HepG2 (cell line): ENCODE results near the gene ATP2A3. TPM values are rescaled to one million over a fixed set of nuclear protein-coding genes. Genes with fewer than 3 reads are reported as not detected.

Experiments used
- CREB1 ChIP-seq, 2 experiments: fragments of 450-650 bp in 1 of 2; IDR thresholded peaks; 2 replicates each; pipeline ENCODE4 v1.6.1; 2016 to 2017; ENCODE audit warnings: control low read depth in 1 of 2, mild to moderate bottlenecking in 1 of 2, missing compliant biosample characterization in 1 of 2, missing genetic modification characterization in 1 of 2
- DBP ChIP-seq: sonication (generic); formaldehyde crosslinking; IDR thresholded peaks from 2 replicates; pipeline ENCODE4 v1.4.0; 2020; ENCODE audit warnings: missing genetic modification reagents; ENCODE audit errors: not compliant biosample characterization
- ETV6 ChIP-seq: sonication (generic); formaldehyde crosslinking; conservative IDR thresholded peaks from 2 replicates; pipeline ENCODE4 v1.4.0; 2020; ENCODE audit warnings: missing genetic modification reagents
- HHEX ChIP-seq: IDR thresholded peaks from 2 replicates; pipeline ENCODE4 v1.6.1; 2016; ENCODE audit warnings: control low read depth
- JDP2 ChIP-seq: sonication (generic); formaldehyde crosslinking; IDR thresholded peaks from 2 replicates; pipeline ENCODE4 v1.8.1; 2022; ENCODE audit warnings: missing genetic modification reagents, borderline replicate concordance
- PHB2 ChIP-seq: fragments of 450-650 bp; IDR thresholded peaks from 2 replicates; pipeline ENCODE4 v1.6.1; 2018; ENCODE audit not compliant: partially characterized antibody
- TERF1 ChIP-seq: sonication (generic); formaldehyde crosslinking; IDR thresholded peaks from 2 replicates; pipeline ENCODE4 v1.8.0; 2022; ENCODE audit warnings: mild to moderate bottlenecking, missing genetic modification reagents, moderate library complexity
- ZEB1 ChIP-seq: IDR thresholded peaks from 2 replicates; pipeline ENCODE4 v1.6.1; 2012; ENCODE audit warnings: mild to moderate bottlenecking, low read depth, inconsistent platforms; ENCODE audit not compliant: insufficient replicate concordance
- ZNF274 ChIP-seq: sonication (generic); formaldehyde crosslinking; IDR thresholded peaks from 2 replicates; pipeline ENCODE4 v1.5.1; 2020; ENCODE audit warnings: mild to moderate bottlenecking, missing genetic modification reagents
- ZNF496 ChIP-seq: sonication (generic); formaldehyde crosslinking; IDR thresholded peaks from 2 replicates; pipeline ENCODE4 v1.8.1; 2023; ENCODE audit warnings: mild to moderate bottlenecking, moderate library complexity, missing genetic modification reagents; ENCODE audit not compliant: insufficient replicate concordance
- ZNF512B ChIP-seq: sonication (generic); formaldehyde crosslinking; IDR thresholded peaks from 2 replicates; pipeline ENCODE4 v1.5.1; 2020; ENCODE audit warnings: missing genetic modification reagents, mild to moderate bottlenecking, borderline replicate concordance
- ZNF674 ChIP-seq: sonication (generic); formaldehyde crosslinking; IDR thresholded peaks from 2 replicates; pipeline ENCODE4 v1.5.0; 2020; ENCODE audit warnings: low read depth, mild to moderate bottlenecking, missing genetic modification reagents
- ZNF839 ChIP-seq: sonication (generic); formaldehyde crosslinking; IDR thresholded peaks from 2 replicates; pipeline ENCODE4 v1.4.0; 2020; ENCODE audit warnings: missing genetic modification reagents, mild to moderate bottlenecking, borderline replicate concordance
- polyA plus RNA-seq, 8 experiments: library from polyadenylated mRNA; depleted of rRNA in 3 of 8; stranded (reverse) in 7 of 8; unstranded in 1 of 8; fragments of >200 nt; fragmentation: Illumina TruSeq in 4 of 8; extraction: Trizol in 4 of 8; gene quantifications; 2 replicates each; pipeline versions ENCODE4 v1.2.1 to v1.2.3, GENCODE V29; 2011 to 2016; ENCODE audit warnings: low read depth in 4 of 8, missing spikeins in 1 of 8, mixed read lengths in 1 of 8; ENCODE audit not compliant: insufficient read depth in 1 of 8
- total RNA-seq, 5 experiments: library from RNA; depleted of rRNA; stranded (reverse); fragments of >200 nt; fragmentation: Illumina TruSeq; extraction: Trizol; gene quantifications; 2 replicates each; pipeline ENCODE4 v1.2.3, GENCODE V29; 2016; ENCODE audit warnings: low read depth in 1 of 5
- TF ChIP-seq, protein P1 (sequence below): sonication (generic); formaldehyde crosslinking; conservative IDR thresholded peaks from 2 replicates; pipeline ENCODE4 v1.8.0; 2022; ENCODE audit warnings: missing genetic modification reagents
- TF ChIP-seq, protein P2 (sequence below): sonication (generic); formaldehyde crosslinking; IDR thresholded peaks from 2 replicates; pipeline ENCODE4 v1.4.0; 2020; ENCODE audit warnings: missing genetic modification reagents, mild to moderate bottlenecking, borderline replicate concordance
- TF ChIP-seq, protein P3 (sequence below): sonication (generic); formaldehyde crosslinking; IDR thresholded peaks from 2 replicates; pipeline ENCODE4 v1.8.1; 2023; ENCODE audit warnings: mild to moderate bottlenecking, moderate library complexity, missing genetic modification reagents

ATP2A3 gene
- total and polyA plus RNA-seq, 2 of the 13 experiments (the other 11 are each of a cell fraction or from before 2014, with no cell fraction given), result 0.07 TPM; not detected in 1

GRCh38 chr17:4004517-4005295, 40.5 kb upstream of the ATP2A3 start (continued):
- TF ChIP-seq ZNF512B (CRISPR knock-in tag) (no peak), ZNF674 (CRISPR knock-in tag) (no peak), PHB2 (no peak), ZNF496 (CRISPR knock-in tag) (no peak), DBP (CRISPR knock-in tag) (peak; percentile 78), CREB1 (IDR thresholded peaks at IDR 0.05) (peak; percentile 67; the same call in 1 of the 2 replicates), CREB1 (CRISPR knock-in tag; IDR thresholded peaks at IDR 0.05) (no peak), ZEB1 (peak; percentile 38), TERF1 (no peak), JDP2 (CRISPR knock-in tag) (no peak), ZNF274 (CRISPR knock-in tag) (no peak), HHEX (CRISPR knock-in tag) (no peak), ETV6 (CRISPR knock-in tag) (no peak), ZNF839 (CRISPR knock-in tag) (no peak)
- TF ChIP-seq, protein P1, sequence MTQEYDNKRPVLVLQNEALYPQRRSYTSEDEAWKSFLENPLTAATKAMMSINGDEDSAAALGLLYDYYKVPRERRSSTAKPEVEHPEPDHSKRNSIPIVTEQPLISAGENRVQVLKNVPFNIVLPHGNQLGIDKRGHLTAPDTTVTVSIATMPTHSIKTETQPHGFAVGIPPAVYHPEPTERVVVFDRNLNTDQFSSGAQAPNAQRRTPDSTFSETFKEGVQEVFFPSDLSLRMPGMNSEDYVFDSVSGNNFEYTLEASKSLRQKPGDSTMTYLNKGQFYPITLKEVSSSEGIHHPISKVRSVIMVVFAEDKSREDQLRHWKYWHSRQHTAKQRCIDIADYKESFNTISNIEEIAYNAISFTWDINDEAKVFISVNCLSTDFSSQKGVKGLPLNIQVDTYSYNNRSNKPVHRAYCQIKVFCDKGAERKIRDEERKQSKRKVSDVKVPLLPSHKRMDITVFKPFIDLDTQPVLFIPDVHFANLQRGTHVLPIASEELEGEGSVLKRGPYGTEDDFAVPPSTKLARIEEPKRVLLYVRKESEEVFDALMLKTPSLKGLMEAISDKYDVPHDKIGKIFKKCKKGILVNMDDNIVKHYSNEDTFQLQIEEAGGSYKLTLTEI, result no peak
- TF ChIP-seq, protein P2, sequence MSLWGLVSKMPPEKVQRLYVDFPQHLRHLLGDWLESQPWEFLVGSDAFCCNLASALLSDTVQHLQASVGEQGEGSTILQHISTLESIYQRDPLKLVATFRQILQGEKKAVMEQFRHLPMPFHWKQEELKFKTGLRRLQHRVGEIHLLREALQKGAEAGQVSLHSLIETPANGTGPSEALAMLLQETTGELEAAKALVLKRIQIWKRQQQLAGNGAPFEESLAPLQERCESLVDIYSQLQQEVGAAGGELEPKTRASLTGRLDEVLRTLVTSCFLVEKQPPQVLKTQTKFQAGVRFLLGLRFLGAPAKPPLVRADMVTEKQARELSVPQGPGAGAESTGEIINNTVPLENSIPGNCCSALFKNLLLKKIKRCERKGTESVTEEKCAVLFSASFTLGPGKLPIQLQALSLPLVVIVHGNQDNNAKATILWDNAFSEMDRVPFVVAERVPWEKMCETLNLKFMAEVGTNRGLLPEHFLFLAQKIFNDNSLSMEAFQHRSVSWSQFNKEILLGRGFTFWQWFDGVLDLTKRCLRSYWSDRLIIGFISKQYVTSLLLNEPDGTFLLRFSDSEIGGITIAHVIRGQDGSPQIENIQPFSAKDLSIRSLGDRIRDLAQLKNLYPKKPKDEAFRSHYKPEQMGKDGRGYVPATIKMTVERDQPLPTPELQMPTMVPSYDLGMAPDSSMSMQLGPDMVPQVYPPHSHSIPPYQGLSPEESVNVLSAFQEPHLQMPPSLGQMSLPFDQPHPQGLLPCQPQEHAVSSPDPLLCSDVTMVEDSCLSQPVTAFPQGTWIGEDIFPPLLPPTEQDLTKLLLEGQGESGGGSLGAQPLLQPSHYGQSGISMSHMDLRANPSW (CRISPR knock-in tag), result no peak
- TF ChIP-seq, protein P3, sequence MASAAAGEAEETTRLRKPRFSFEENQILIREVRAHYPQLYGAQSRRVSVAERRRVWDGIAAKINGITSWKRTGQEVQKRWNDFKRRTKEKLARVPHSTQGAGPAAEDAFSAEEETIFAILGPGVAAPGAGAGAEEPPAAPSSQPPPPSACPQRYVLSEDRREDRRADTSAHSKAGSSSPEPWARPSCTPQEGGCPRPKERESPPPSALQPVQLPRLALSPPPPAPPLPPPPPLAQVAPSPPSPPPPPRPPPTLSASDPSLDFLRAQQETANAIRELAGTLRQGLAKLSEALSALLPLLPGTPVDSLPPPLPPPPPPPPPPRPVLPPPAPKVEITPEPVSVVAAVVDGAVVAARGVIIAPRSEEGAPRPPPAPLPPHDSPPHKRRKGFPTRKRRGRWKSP, result 0 out of 2 replicates have a peak, but pooled peaks have one; percentile 44
